ENCODE results near the gene SLC22A5.

SLC22A5 gene

DNA sequence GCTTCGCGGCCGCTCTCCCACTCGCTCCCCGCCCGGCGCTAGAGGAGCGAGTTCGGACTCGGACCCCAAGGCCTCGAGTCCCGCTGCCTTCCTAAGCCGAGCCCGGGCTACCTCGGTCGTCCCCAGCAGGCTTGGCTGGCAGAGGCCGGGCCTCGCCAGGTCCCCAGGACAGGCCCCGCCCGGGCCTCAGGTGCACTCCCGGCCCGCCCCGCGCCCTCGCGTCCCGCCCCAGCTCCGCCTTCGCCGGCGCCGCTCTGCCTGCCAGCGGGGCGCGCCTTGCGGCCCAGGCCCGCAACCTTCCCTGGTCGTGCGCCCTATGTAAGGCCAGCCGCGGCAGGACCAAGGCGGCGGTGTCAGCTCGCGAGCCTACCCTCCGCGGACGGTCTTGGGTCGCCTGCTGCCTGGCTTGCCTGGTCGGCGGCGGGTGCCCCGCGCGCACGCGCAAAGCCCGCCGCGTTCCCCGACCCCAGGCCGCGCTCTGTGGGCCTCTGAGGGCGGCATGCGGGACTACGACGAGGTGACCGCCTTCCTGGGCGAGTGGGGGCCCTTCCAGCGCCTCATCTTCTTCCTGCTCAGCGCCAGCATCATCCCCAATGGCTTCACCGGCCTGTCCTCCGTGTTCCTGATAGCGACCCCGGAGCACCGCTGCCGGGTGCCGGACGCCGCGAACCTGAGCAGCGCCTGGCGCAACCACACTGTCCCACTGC, at the start of gene SLC22A5:
Gene SLC22A5, plus strand, starts transcription at position 237 of the 707 bp plus-strand sequence. Its CDS starts 263 bp downstream, at position 500.
- no peak for FAIRE-seq
- DNase-seq (ENCODE audit: low spot score): peak; percentile 83

DNA sequence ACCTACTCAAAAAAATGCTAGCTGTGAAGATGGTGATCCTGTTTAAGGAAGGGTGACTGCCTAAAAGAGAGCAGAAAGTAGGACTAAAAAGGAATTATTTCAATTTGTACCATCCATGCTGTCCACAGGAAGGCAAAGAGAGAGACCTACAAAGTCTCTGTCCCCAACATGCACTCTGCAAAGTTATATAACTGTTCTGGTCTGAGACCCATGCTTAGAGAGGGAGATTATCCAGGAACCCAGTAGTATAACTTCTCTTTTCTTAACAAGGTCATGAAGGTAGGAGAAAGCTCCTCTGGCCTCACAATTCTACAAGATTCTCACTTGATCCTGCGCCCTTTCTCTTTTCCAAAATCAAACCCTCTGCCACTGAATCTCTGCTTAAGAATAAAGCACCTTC, 49.5 kb upstream of the SLC22A5 start:
- FAIRE-seq: no peak
- DNase-seq (ENCODE audit: low spot score): no peak

DNA sequence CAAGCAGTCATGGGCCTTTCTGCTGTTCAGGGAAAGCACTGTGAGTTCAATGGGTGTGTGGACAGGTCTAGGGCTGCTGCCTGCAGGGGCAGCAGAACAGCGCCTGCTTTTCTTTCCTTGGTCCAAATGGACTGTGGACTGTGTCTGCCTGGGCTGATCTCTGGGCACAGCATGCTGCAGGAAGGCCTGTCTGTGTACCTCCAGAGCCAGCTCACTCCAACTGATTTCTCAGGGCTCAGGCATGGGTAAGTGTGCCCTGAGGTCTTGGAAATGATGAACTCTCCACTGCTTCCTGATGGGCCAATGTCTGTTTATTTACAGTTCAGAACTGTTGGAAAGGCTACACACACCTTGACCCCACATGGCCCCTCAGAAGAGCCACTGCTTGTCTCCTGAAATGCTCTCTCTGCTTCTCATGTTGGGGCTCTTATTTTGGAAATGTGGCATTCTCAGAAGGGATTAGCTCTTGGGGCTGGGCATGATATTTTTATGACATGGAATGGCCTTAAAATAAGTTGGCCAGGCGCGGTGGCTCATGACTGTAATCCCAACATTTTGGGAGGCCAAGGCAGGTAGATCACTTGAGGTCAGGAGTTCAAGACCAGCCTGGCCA, 48.3 kb upstream of the SLC22A5 start:
- FAIRE-seq (no peak), DNase-seq (ENCODE audit: low spot score) (no peak)

DNA sequence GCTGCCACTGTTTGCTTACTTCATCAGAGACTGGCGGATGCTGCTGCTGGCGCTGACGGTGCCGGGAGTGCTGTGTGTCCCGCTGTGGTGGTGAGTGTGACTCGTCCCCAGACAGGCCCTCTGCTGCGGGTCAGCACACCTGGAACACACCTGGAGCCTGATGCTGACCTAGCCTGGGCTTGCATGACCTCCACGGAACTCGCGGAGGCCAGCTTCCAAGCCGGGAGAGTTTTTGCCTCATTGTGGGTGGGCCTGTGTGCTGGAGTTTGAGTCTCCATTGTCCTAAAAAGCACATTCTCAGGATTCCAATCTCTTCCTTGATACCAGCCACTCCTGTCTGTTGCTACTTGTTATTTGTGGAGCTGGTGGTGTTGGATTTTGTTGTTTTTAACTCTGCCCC, 47.2 kb upstream of the SLC22A5 start:
- no peak for DNase-seq (ENCODE audit: low spot score)
- no peak for FAIRE-seq

GRCh38 chr5:132323202-132323601, 46.3 kb upstream of the SLC22A5 start:
- DNase-seq (ENCODE audit: low spot score): no peak
- no peak for FAIRE-seq

- no peak for DNase-seq (ENCODE audit: low spot score)
- no peak for FAIRE-seq
These were observed 43.8 kb upstream of the SLC22A5 start for GRCh38 chr5:132325691-132326090.

DNA sequence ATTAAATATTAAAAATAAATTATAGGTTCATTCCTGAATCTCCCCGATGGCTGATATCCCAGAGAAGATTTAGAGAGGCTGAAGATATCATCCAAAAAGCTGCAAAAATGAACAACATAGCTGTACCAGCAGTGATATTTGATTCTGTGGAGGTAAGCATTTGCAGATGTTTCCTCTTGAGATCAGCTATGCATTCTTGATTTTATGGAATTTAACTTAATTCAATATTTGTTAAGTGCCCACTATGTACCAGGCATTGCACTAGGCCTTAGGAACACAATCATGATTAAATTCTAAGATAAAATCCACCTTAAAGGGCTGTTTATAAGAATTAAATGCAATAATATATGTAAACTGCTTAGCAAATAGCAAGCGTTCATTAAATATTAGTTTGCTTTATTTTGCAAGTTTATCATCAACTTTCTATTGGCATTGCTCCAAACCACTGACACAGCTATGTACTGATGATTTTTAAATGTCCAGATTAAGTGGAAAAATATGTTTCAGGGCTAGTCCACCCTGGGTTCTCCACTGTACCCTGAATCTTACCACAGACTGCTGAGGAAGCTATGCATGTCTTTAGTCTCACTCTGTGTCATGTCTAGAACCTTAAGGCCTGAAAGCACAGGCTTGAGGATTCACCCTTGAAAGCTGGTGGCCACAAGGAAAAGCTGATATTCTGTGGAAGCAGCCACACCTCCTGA, 42.1 kb upstream of the SLC22A5 start:
- FAIRE-seq: no peak
- DNase-seq (ENCODE audit: low spot score): no peak

GRCh38 chr5:132334812-132335211, 34.7 kb upstream of the SLC22A5 start:
- DNase-seq (ENCODE audit: low spot score): no peak
- peak; percentile 9 for FAIRE-seq

- no peak for DNase-seq (ENCODE audit: low spot score)
- FAIRE-seq: no peak
These were observed 34.1 kb upstream of the SLC22A5 start for GRCh38 chr5:132335402-132335801.

DNA sequence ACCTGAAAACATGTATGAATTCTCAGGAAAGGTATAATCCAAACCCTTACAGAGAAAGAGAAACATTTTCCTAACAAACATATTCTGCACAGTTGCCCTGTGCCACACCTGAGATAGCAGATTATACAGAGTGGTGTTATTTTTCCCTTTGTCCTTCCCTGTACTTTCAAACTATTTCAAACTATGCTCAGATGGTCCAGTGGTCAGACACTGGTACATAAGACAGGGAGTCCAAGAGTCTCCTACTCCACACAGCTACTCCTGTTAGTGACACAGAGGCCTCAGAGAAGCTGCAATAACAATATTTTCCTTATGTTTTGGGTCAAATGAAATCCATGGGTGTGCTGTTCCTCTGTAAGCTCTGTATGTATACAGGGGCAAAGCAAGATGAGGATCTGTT, 30.0 kb upstream of the SLC22A5 start:
- FAIRE-seq (no peak), DNase-seq (ENCODE audit: low spot score) (no peak)

DNA sequence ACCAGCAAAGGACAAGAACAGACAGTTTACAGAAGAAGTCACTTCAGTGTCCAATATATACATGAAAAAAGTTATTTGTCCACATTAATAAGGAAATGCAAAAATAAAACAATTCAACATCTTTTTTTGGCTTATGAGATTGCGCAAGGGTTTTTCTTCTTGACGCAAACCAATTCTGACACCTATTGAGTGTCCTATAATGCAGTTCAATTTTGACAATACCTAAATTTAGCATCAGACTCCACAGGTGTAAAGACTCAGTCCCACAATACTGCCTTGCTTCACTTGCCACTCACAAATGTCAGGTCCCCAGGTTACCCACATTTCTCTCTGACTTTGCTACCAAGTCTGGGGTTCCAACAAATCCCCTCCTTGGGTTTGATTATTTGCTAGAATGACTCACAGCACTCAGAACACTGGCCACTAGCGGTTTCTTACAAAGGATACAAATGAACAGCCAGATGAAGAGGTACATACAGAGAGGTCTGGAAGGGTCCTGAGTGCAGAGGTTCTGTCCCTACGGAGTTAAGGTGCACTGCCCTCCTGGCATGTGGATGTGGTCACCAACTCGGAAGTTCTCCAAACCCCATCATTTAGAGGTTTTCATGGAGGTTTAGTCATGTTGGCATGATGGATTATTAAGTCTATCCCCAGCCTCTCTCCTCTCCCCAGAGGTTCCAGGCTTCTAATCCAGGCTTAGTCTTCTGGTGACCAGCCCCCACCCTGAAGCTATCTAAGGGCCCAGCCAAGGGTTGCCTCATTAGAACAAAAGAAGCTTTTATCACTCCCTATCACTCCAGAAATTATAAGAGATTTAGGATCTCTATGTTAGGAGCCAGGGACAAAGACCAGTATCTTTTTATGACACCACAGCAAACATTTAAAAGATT, 27.0 kb upstream of the SLC22A5 start:
- FAIRE-seq (no peak), DNase-seq (ENCODE audit: low spot score) (no peak)

GRCh38 chr5:132344775-132345514, 24.6 kb upstream of the SLC22A5 start:
- FAIRE-seq: no peak
- no peak for DNase-seq (ENCODE audit: low spot score)

DNA sequence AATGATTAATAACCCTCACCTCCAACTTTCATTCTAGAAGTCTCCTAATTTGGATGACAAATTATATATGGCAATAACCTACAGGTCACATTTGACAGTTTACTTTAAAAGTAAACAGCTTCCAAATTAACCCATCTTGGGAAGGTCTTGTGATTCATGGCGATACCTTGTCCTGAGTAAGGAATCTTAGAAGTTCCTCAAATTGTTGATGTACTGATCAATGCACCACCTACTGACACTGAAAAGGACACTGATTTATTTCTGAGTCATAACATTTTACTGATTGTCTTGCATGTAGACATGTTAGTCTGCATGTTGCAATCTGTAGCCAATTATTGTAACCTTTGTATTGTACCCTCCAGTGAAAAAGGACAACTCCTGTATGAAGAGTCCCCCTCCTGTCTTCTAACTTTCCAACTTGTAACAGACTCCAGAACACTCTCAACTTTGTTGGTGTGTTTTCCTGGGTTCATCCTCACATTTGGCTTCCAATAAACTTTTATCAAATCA, 16.0 kb upstream of the SLC22A5 start:
- no peak for FAIRE-seq
- DNase-seq (ENCODE audit: low spot score): no peak

DNA sequence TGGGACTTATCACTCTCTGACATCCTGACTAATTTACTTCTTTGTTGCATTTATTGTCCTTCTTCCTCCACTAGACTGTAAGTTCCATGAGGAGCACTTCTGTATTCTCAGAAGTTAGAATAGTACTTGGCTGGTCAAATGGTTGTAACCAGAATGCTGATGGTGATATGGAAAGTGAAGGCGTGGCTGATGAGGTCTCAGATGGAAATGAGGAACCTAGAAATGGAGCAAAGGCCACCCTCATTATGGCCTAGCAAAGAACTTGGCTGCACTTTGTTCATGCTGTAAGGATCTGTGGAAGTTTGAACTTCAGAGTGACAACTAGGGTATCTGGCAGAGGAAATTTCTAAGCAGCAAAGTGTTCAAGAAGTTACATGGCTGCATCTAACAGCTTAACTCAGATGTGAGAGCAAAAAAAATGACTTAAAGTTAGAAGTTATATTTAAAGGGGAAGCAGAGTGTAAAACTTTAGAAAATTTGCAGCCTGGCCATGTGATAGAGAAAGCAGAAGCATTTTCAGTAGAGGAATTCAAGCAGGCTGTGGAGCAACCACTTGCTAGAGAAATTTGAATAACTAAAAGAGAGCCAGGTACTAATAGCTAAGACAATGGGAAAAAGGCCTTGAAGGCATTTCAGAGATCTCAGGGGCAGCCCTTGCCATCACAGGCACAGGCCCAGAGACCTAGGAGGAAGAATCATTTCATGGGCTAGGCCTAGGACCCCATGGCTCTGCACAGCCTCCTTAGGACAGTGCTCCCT, 14.9 kb upstream of the SLC22A5 start:
- no peak for DNase-seq (ENCODE audit: low spot score)

GRCh38 chr5:132355140-132355765, 14.3 kb upstream of the SLC22A5 start:
- no peak for DNase-seq (ENCODE audit: low spot score)
- no peak for FAIRE-seq

More for the DNA sequence above, 14.9 kb upstream of the SLC22A5 start:
- FAIRE-seq: no peak

DNA sequence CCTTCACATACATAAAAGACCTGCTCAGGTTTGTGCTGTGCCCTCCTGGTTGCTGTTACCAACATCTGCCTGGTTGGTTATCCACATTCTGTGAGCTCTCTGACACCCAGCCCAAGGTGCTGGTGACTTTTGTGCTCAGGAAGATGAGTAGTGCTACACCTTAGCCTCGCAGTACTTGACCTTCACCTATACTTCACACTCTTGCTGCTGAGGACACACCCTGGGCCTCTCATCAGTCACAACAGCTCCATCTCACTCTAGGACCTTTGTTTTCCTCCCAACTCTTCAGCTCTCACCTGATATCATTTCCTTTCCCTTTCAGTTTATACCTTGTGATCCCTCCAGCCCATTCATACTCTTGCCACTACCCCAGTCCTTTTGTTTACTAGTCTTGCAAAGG, 10.7 kb upstream of the SLC22A5 start:
- FAIRE-seq: no peak
- no peak for DNase-seq (ENCODE audit: low spot score)

- DNase-seq (ENCODE audit: low spot score) (no peak), FAIRE-seq (no peak)
These were observed 7.4 kb upstream of the SLC22A5 start for GRCh38 chr5:132362086-132362485.

- DNase-seq (ENCODE audit: low spot score) (peak; percentile 79), FAIRE-seq (peak; percentile 59)
These were observed 5.9 kb upstream of the SLC22A5 start for GRCh38 chr5:132363431-132364112.

DNA sequence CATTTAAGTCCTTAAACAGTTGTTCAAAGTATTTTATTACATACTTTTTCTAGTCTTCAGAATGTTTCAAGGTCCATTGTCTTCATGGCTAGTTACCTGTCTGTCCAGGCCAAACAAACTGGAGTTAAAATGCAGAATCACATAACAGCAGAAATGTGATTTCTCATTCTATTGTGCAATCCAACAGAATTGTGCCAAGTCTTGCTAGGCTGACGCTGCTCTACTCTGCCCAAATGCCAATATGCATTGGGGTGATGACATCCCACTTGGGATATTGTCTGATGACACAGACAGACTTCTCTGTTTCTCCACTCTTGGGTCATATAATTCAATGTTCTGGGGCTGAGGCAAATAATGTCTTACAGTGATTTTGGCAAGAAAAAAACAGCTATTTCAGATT, 5.2 kb upstream of the SLC22A5 start:
- DNase-seq (ENCODE audit: low spot score) (no peak), FAIRE-seq (peak; percentile 40)

All from urothelium cell line (cell line).